ENCODE results near the gene DENND1A.

DNA sequence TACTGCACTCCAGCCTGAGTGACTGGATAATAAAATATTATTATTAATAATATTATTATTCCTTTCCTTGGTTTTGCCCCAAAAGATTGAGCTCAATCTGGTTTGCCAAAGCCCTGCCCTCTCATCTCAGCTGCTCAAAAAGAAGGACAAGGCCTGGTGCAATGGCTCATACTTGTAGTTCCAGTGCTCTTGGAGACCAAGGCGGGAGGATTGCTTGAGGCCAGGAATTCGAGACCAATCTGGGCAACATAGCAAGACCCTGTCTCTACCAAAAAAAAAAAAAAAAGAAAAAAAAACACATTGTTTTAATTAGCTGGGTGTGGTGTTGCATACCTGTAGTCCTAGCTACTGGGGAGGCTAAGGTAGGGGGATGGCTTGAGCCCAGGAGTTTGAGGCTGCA, 13.7 kb upstream of the DENND1A start:
- TF ChIP-seq, protein P1, sequence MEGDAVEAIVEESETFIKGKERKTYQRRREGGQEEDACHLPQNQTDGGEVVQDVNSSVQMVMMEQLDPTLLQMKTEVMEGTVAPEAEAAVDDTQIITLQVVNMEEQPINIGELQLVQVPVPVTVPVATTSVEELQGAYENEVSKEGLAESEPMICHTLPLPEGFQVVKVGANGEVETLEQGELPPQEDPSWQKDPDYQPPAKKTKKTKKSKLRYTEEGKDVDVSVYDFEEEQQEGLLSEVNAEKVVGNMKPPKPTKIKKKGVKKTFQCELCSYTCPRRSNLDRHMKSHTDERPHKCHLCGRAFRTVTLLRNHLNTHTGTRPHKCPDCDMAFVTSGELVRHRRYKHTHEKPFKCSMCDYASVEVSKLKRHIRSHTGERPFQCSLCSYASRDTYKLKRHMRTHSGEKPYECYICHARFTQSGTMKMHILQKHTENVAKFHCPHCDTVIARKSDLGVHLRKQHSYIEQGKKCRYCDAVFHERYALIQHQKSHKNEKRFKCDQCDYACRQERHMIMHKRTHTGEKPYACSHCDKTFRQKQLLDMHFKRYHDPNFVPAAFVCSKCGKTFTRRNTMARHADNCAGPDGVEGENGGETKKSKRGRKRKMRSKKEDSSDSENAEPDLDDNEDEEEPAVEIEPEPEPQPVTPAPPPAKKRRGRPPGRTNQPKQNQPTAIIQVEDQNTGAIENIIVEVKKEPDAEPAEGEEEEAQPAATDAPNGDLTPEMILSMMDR (IDR thresholded peaks at IDR 0.05): no peak
- no peak for TF ChIP-seq POLR2A (IDR thresholded peaks at IDR 0.05)

All from heart left ventricle (tissue), 13 donors.